Psoas muscle (tissue), 8 donors: ENCODE measurements around the gene HOXD13. TPM values are rescaled to one million over a fixed set of nuclear protein-coding genes. Genes with fewer than 3 reads are reported as not detected.

Experiments used
- ATAC-seq, 4 donors: fragments of 200-7000 bp; cut with Tn5 transposase; one replicate each; pipeline ENCODE4 v1.9.1; 2020; ENCODE audit warnings: moderate library complexity in 3 of 4, mild to moderate bottlenecking in 2 of 4
- DNase-seq, 2 donors: peaks; one replicate each; pipeline ENCODE4 v3.0.0-alpha.2; 2020
- H3K27ac ChIP-seq: fragments of 200-600 bp; one replicate; pipeline ENCODE4 v1.8.0; 2022
- H3K27me3 ChIP-seq, 3 donors: fragments of 200-600 bp in 1 of 3; one replicate each; pipeline versions ENCODE4 v1.6.1 to v1.8.0; 2013 to 2022; ENCODE audit warnings: low read length in 2 of 3, mild to moderate bottlenecking in 2 of 3, moderate library complexity in 1 of 3; ENCODE audit not compliant: insufficient read depth in 3 of 3
- H3K36me3 ChIP-seq, 2 donors: fragments of 200-600 bp in 1 of 2; one replicate each; pipeline versions ENCODE4 v1.6.1 to v1.8.0; 2013 to 2022; ENCODE audit warnings: low read depth in 1 of 2, mild to moderate bottlenecking in 1 of 2, moderate library complexity in 1 of 2; ENCODE audit not compliant: insufficient read depth in 1 of 2
- H3K4me1 ChIP-seq: fragments of 200-600 bp; one replicate; pipeline ENCODE4 v1.8.0; 2022
- H3K4me3 ChIP-seq: fragments of 200-600 bp; one replicate; pipeline ENCODE4 v1.8.0; 2022; ENCODE audit warnings: mild to moderate bottlenecking
- H3K9me3 ChIP-seq: fragments of 200-600 bp; one replicate; pipeline ENCODE4 v1.8.0; 2022
- WGBS, 3 donors: extraction: QIAGEN DNeasy Blood & Tissue Kit; methylation state at CpG; one replicate each; pipeline versions ENCODE4 v1.1.6 to v1.1.7; 2013; 5-methylcytosine and 5-hydroxymethylcytosine counted together
- intact Hi-C, 2 donors: fragments of 100-400 bp; cut with DNase I; formaldehyde crosslinking; loops; one replicate each; pipeline versions ENCODE4 v1.11.0 to v1.14.2; 2022
- polyA plus RNA-seq, 3 donors: library from polyadenylated mRNA; stranded (reverse); fragments of 200-250 nt; gene quantifications; one replicate each; pipeline ENCODE4 v1.2.3, GENCODE V29; 2013
- total RNA-seq, 4 donors: library from RNA; stranded (reverse); fragmentation: NEBNext Ultra II Directional in 2 of 4; extraction: Animal tissue kit (Norgen Biotek cat#: 25700) in 2 of 4; gene quantifications; one replicate each; pipeline versions ENCODE4 v1.2.1 to v1.2.4, GENCODE V29; 2021 to 2023
- TF ChIP-seq, protein P1 (sequence below): fragments of 200-600 bp; IDR thresholded peaks from one replicate; pipeline ENCODE4 v1.8.0; 2022; ENCODE audit warnings: antibody characterized with exemption
- donor health status: healthy with polysubstance abuse.
- donor health status: DM: no; HTN: no; CAD: no; lungs with moderate emphysema.
- donor health status: Bipolar disorder and iron deficiency.
- donor health status: healthy.
- donor health status: DM: yes; HTN: yes; CAD: no.
- donor health status: DM: no; HTN: no; CAD: no.
- donor health status: DM: no; HTN: no; CAD: no.
- donor health status: DM: yes; HTN: yes; CAD: no.

Gene HOXD13
- total and polyA plus RNA-seq, 7 donors, result 0.01 TPM; not detected in 6

- H3K9me3 ChIP-seq, result no peaks in the 10 kb centered on the region
- H3K36me3 ChIP-seq, result no peaks in the 10 kb centered on the region
- 19 to 31% (median 28%) methylated on average over 2 of the region's 2 CpGs for WGBS, 3 donors
- H3K27ac ChIP-seq, result no peak overlapping the region
- DNase-seq (no peak), ATAC-seq (no peak)
- H3K4me3 ChIP-seq, result no peak overlapping the region
- peaks cover 14% of the 10 kb centered on the region for H3K4me1 ChIP-seq
- TF ChIP-seq, protein P1, sequence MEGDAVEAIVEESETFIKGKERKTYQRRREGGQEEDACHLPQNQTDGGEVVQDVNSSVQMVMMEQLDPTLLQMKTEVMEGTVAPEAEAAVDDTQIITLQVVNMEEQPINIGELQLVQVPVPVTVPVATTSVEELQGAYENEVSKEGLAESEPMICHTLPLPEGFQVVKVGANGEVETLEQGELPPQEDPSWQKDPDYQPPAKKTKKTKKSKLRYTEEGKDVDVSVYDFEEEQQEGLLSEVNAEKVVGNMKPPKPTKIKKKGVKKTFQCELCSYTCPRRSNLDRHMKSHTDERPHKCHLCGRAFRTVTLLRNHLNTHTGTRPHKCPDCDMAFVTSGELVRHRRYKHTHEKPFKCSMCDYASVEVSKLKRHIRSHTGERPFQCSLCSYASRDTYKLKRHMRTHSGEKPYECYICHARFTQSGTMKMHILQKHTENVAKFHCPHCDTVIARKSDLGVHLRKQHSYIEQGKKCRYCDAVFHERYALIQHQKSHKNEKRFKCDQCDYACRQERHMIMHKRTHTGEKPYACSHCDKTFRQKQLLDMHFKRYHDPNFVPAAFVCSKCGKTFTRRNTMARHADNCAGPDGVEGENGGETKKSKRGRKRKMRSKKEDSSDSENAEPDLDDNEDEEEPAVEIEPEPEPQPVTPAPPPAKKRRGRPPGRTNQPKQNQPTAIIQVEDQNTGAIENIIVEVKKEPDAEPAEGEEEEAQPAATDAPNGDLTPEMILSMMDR, result no peak
- intact Hi-C loops, result loop anchor here in 1 of 2 donors (5.0 kb wide), 1 partner anchor 36 kb away; no protein-coding TSS in a partner anchor
- H3K27me3 ChIP-seq, result peaks cover 14 to 98% (median 46%) of the 10 kb centered on the region in 3 donors
Measured at GRCh38 chr2:176076796-176077195, 15.7 kb upstream of the HOXD13 start.

GRCh38 chr2:176078541-176079284 is 13.8 kb upstream of the HOXD13 start:
- intact Hi-C loops, result loop anchor here in 1 of 2 donors (5.0 kb wide), 1 partner anchor 34 kb away; no protein-coding TSS in a partner anchor
- DNase-seq (no peak), ATAC-seq (no peak)
- WGBS, 3 donors, result 8 to 10% (median 10%) methylated on average over 25 of the region's 25 CpGs
- TF ChIP-seq, protein P1, result no peak
- Histone ChIP-seq H3K36me3 (no peaks in the 10 kb centered on the region), H3K4me1 (peaks cover 19% of the 10 kb centered on the region), H3K27ac (no peak overlapping the region), H3K9me3 (no peaks in the 10 kb centered on the region), H3K4me3 (peak overlapping the region; percentile 58), H3K27me3 (peaks cover 14 to 98% (median 52%) of the 10 kb centered on the region in 3 donors)

- H3K27ac ChIP-seq, result no peak overlapping the region
- peaks cover 19% of the 10 kb centered on the region for H3K4me1 ChIP-seq
- peaks cover 14 to 98% (median 56%) of the 10 kb centered on the region in 3 donors for H3K27me3 ChIP-seq
- ATAC-seq (peak; percentile 9 to 48 (median 28)), DNase-seq (no peak)
- no peaks in the 10 kb centered on the region for H3K36me3 ChIP-seq
- intact Hi-C loops, result loop anchor here in 1 of 2 donors (5.0 kb wide), 1 partner anchor 33 kb away; no protein-coding TSS in a partner anchor
- H3K9me3 ChIP-seq, result no peaks in the 10 kb centered on the region
- TF ChIP-seq, protein P1, result no peak
- WGBS, 3 donors, result 2 to 5% (median 5%) methylated on average over 30 of the region's 30 CpGs
- H3K4me3 ChIP-seq, result peak overlapping the region; percentile 58
Measured at GRCh38 chr2:176079285-176079830, 13.2 kb upstream of the HOXD13 start.

DNA sequence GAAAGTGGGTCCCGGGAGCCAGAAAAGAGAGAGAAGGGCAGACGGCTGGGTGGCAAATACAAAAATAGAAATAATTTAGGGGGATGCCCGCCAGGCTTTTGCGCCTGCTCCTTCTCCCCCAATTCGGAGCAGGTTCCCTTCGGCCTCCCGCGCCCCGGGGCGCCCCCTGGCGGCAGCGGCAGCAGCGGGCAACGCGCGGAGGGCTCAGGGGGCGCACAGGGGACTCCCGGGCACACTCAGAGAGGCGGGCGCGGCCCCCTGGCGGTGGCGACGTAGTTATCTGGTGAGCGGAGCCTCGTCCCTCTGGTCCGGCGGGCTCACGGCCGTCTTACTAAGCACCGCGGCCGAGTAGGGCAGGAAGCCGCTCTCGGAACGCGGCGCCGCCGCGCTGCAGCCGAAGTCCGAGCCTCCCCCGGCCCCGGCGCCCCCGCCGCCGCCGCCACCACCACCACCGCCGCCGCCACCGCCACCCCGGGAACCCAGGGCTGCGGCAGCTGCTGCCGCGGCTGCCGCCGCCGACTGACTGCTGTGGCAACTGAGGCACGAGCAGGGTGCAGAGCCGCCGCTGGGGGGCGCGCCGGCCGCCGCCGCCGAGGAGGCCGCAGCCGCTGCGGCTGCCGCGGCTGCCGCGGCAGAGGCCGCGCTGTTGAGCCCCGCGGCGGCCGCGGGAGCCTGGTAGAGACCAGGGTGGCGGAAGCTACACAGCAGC is 12.5 kb upstream of the HOXD13 start:
- peaks cover 19% of the 10 kb centered on the region for H3K4me1 ChIP-seq
- no peaks in the 10 kb centered on the region for H3K36me3 ChIP-seq
- H3K9me3 ChIP-seq, result no peaks in the 10 kb centered on the region
- peaks cover 14 to 98% (median 57%) of the 10 kb centered on the region in 3 donors for H3K27me3 ChIP-seq
- ATAC-seq (peak; percentile 76 to 88 (median 81)), DNase-seq (peak; percentile 45 to 80)
- WGBS, 3 donors, result 0 to 2% (median 1%) methylated on average over 53 to 86 of the region's 86 CpGs
- TF ChIP-seq, protein P1, result peak; percentile 87
- H3K4me3 ChIP-seq, result peak overlapping the region; percentile 58
- no peak overlapping the region for H3K27ac ChIP-seq
- intact Hi-C loops, result loop anchor here in 1 of 2 donors (5.0 to 10.0 kb wide), 3 partner anchors 32 to 225 kb away; partner anchors contain the start of gene LNPK
